ENCODE results near the gene PNPLA6. TPM values are rescaled to one million over a fixed set of nuclear protein-coding genes. Genes with fewer than 3 reads are reported as not detected.
A peak's percentile ranks its signal among the peaks of the same experiment; 100 is the strongest.

Gene PNPLA6
- total RNA-seq, 2 experiments from 2014 or later = 79.2 to 90.3 TPM

- DNase-seq = no peak
- Mint-ChIP-seq H3K4me3 (no peak overlapping the region), H3K27me3 (peaks cover 41% of the 10 kb centered on the region), H3K4me1 (ENCODE audit: low read depth) (peaks cover 11% of the 10 kb centered on the region), H3K36me3 (ENCODE audit: low read depth) (no peaks in the 10 kb centered on the region), H3K9me3 (no peaks in the 10 kb centered on the region), H3K27ac (no peak overlapping the region)
- intact Hi-C loops (cut with micrococcal nuclease) = no loop called here
- ChIA-PET POLR2A (no interaction called here), CTCF (no interaction called here)
- TF ChIP-seq, protein P1, sequence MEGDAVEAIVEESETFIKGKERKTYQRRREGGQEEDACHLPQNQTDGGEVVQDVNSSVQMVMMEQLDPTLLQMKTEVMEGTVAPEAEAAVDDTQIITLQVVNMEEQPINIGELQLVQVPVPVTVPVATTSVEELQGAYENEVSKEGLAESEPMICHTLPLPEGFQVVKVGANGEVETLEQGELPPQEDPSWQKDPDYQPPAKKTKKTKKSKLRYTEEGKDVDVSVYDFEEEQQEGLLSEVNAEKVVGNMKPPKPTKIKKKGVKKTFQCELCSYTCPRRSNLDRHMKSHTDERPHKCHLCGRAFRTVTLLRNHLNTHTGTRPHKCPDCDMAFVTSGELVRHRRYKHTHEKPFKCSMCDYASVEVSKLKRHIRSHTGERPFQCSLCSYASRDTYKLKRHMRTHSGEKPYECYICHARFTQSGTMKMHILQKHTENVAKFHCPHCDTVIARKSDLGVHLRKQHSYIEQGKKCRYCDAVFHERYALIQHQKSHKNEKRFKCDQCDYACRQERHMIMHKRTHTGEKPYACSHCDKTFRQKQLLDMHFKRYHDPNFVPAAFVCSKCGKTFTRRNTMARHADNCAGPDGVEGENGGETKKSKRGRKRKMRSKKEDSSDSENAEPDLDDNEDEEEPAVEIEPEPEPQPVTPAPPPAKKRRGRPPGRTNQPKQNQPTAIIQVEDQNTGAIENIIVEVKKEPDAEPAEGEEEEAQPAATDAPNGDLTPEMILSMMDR (IDR thresholded peaks at IDR 0.05) = no peak
- ATAC-seq = no peak
Observed at GRCh38 chr19:7502552-7502951, 33.0 kb upstream of the PNPLA6 start.

DNA sequence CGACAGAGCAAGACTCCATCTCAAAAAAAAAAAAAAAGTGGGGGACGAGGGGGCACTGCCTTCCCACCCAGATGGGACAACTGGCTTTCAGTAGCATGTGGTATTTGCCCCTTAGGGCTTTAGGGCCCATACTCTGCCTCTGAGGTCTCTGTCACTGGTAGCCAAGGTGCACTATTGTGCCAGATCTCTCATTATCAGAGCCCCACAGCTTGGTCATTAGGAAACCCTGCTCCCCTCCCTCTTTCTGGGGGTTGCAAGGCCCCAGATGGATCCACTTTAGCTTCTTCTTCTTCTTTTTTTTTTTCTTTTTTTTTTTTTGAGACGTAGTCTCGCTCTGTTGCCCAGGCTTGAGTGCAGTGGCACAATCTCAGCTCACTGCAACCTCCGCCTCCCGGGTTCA lies 30.8 kb upstream of the PNPLA6 start:
- ChIA-PET CTCF (interaction anchor here (1.0 kb wide), 1 partner anchor 13 kb away, joined by 3 read pairs; no protein-coding TSS in a partner anchor), POLR2A (interaction anchor here (0.7 to 1.6 kb wide), 3 partner anchors 12 to 151 kb away, joined by 3 to 6 read pairs (median 4); partner anchors contain the start of gene MCOLN1)
- intact Hi-C loops (cut with micrococcal nuclease) = no loop called here
- Mint-ChIP-seq H3K9me3 (no peaks in the 10 kb centered on the region), H3K4me3 (no peak overlapping the region), H3K27me3 (peaks cover 33% of the 10 kb centered on the region), H3K4me1 (ENCODE audit: low read depth) (peaks cover 11% of the 10 kb centered on the region), H3K27ac (no peak overlapping the region), H3K36me3 (ENCODE audit: low read depth) (no peaks in the 10 kb centered on the region)
- TF ChIP-seq, protein P1 (IDR thresholded peaks at IDR 0.05) = no peak
- ATAC-seq (no peak), DNase-seq (no peak)

- ChIA-PET POLR2A (interaction anchor here (0.7 to 1.6 kb wide), 4 partner anchors 11 to 156 kb away, joined by 3 to 6 read pairs (median 4); partner anchors contain the start of genes ARHGEF18 and MCOLN1), CTCF (no interaction called here)
- Mint-ChIP-seq H3K4me1 (ENCODE audit: low read depth) (peaks cover 11% of the 10 kb centered on the region), H3K27me3 (peaks cover 29% of the 10 kb centered on the region), H3K36me3 (ENCODE audit: low read depth) (no peaks in the 10 kb centered on the region), H3K4me3 (no peak overlapping the region), H3K27ac (no peak overlapping the region), H3K9me3 (no peaks in the 10 kb centered on the region)
- TF ChIP-seq, protein P1 (IDR thresholded peaks at IDR 0.05) = no peak
- ATAC-seq = no peak
- no peak for DNase-seq
- intact Hi-C loops (cut with micrococcal nuclease) = no loop called here
Observed at GRCh38 chr19:7505288-7505681, 30.2 kb upstream of the PNPLA6 start.

GRCh38 chr19:7505682-7506384 lies 29.7 kb upstream of the PNPLA6 start:
- ChIA-PET POLR2A (interaction anchor here (0.9 to 1.6 kb wide), 5 partner anchors 10 to 157 kb away, joined by 3 to 6 read pairs (median 3); partner anchors contain the start of genes ARHGEF18 and MCOLN1), CTCF (interaction anchor here (0.7 to 1.3 kb wide), 2 partner anchors 9 to 175 kb away, joined by 3 read pairs; partner anchors contain the start of gene TRAPPC5)
- TF ChIP-seq, protein P1 (IDR thresholded peaks at IDR 0.05) = no peak
- peak; percentile 46 for DNase-seq
- Mint-ChIP-seq H3K9me3 (no peaks in the 10 kb centered on the region), H3K27me3 (peaks cover 27% of the 10 kb centered on the region), H3K4me1 (ENCODE audit: low read depth) (peaks cover 11% of the 10 kb centered on the region), H3K27ac (no peak overlapping the region), H3K36me3 (ENCODE audit: low read depth) (no peaks in the 10 kb centered on the region), H3K4me3 (no peak overlapping the region)
- peak; percentile 67 for ATAC-seq
- intact Hi-C loops (cut with micrococcal nuclease) = no loop called here

Measured in activated CD8-positive, alpha-beta T cell treated with anti-CD3 and anti-CD28 coated beads for 36 hours (primary cell).